HG03095 (cell line): Measurements from ENCODE around the gene MEX3A.
"Not testable (repeated sequence)": the region's sequence is repeated elsewhere in the genome, so short reads cannot be mapped to it uniquely, and the experiment has no call there.

Source experiments
- ATAC-seq: cut with Tn5 transposase; IDR thresholded peaks from one replicate; pipeline ENCODE4 v1.9.1; 2021; ENCODE audit warnings: moderate library complexity; ENCODE audit not compliant: unreplicated experiment

Gene MEX3A

GRCh38 chr1:156062189-156062588, 20.1 kb downstream of the MEX3A start:
- no peak for ATAC-seq

- ATAC-seq, result no peak
Observed at GRCh38 chr1:156060937-156061636, 21.2 kb downstream of the MEX3A start, which contains the start of gene RAB25. Gene RAB25 (plus strand): TSS chr1:156061160. CDS start chr1:156061401, 241 bp downstream.

- ATAC-seq, result no peak
Observed at GRCh38 chr1:156056326-156056849, 25.9 kb downstream of the MEX3A start.

- ATAC-seq, result no peak
Observed at GRCh38 chr1:156055281-156056048, 26.8 kb downstream of the MEX3A start.

- ATAC-seq, result peak; percentile 65
Observed at GRCh38 chr1:156054500-156055280, 27.6 kb downstream of the MEX3A start, which contains the start of gene LAMTOR2. Gene LAMTOR2 (plus strand): TSS chr1:156054782. CDS start chr1:156054890, 108 bp downstream.

GRCh38 chr1:156053768-156054499, 28.3 kb downstream of the MEX3A start, which contains the start of gene UBQLN4:
Gene UBQLN4 (minus strand): TSS chr1:156053798. CDS start chr1:156053701, 97 bp downstream.
- ATAC-seq, result peak; percentile 36

GRCh38 chr1:156052862-156053767, 29.1 kb downstream of the MEX3A start:
- no peak for ATAC-seq

GRCh38 chr1:156051011-156051725, 31.1 kb downstream of the MEX3A start:
- no peak for ATAC-seq

GRCh38 chr1:156050376-156050775, 31.9 kb downstream of the MEX3A start:
- no peak for ATAC-seq

- ATAC-seq, result no peak
Observed at GRCh38 chr1:156048663-156049258, 33.5 kb downstream of the MEX3A start.

GRCh38 chr1:156045076-156045475, 37.2 kb downstream of the MEX3A start:
- ATAC-seq, result no peak

- no peak for ATAC-seq
Observed at GRCh38 chr1:156042828-156043227, 39.4 kb downstream of the MEX3A start.

- ATAC-seq, result not testable (repeated sequence)
Observed at GRCh38 chr1:156034991-156035390, 47.3 kb downstream of the MEX3A start.

GRCh38 chr1:156033011-156033410, 49.3 kb downstream of the MEX3A start:
- ATAC-seq, result no peak

- no peak for ATAC-seq
Observed at GRCh38 chr1:156026588-156026987, 55.7 kb downstream of the MEX3A start.

GRCh38 chr1:156025876-156026275, 56.4 kb downstream of the MEX3A start:
- no peak for ATAC-seq

GRCh38 chr1:156024801-156025200, 57.5 kb downstream of the MEX3A start:
- ATAC-seq, result no peak
